ENCODE results near the gene YWHAG. TPM values are rescaled to one million over a fixed set of nuclear protein-coding genes. Genes with fewer than 3 reads are reported as not detected.
A peak's percentile ranks its signal among the peaks of the same experiment; 100 is the strongest.

Gene YWHAG
- total RNA-seq, 6 donors from 2014 or later: 51.3 to 114 (median 73.4) TPM

- Histone ChIP-seq H3K9me3 (no peaks in the 10 kb centered on the region), H3K4me1 (peaks cover 15 to 23% (median 22%) of the 10 kb centered on the region in 4 donors), H3K27me3 (peaks cover 0 to 28% (median 17%) of the 10 kb centered on the region in 4 donors), H3K27ac (no peak overlapping the region), H3K4me3 (no peak overlapping the region), H3K36me3 (no peaks in the 10 kb centered on the region)
- DNase-seq (no peak), ATAC-seq (ENCODE audit: low FRiP score in 2 of 2) (no peak)
- no peak for TF ChIP-seq EP300 (IDR thresholded peaks at IDR 0.05)
- no peak for TF ChIP-seq POLR2AphosphoS5 (IDR thresholded peaks at IDR 0.05)
- TF ChIP-seq POLR2A (IDR thresholded peaks at IDR 0.05): no peak
- no peak for TF ChIP-seq CTCF (IDR thresholded peaks at IDR 0.05)
- 53 to 61% methylated on average over 8 to 17 of the region's 17 CpGs for WGBS, 2 donors
Observed at GRCh38 chr7:76283254-76284159, 75.3 kb downstream of the YWHAG start.

GRCh38 chr7:76282344-76283253 lies 76.2 kb downstream of the YWHAG start:
- H3K36me3 ChIP-seq: no peaks in the 10 kb centered on the region
- no peaks in the 10 kb centered on the region for H3K9me3 ChIP-seq
- H3K27me3 ChIP-seq: peaks cover 0 to 28% (median 17%) of the 10 kb centered on the region in 4 donors
- no peak for TF ChIP-seq CTCF (IDR thresholded peaks at IDR 0.05)
- TF ChIP-seq POLR2AphosphoS5 (IDR thresholded peaks at IDR 0.05): no peak
- TF ChIP-seq POLR2A (IDR thresholded peaks at IDR 0.05): no peak
- no peak for TF ChIP-seq EP300 (IDR thresholded peaks at IDR 0.05)
- 0 to 7% methylated on average over 2 to 17 of the region's 98 CpGs for WGBS, 2 donors
- DNase-seq (peak in 1 of 2 donors; percentile 90), ATAC-seq (ENCODE audit: low FRiP score in 2 of 2) (peak in 1 of 2 donors; percentile 80)
- peaks cover 15 to 23% (median 22%) of the 10 kb centered on the region in 4 donors for H3K4me1 ChIP-seq
- peak overlapping the region in 3 of 4 donors; percentile 43 to 53 (median 53) for H3K4me3 ChIP-seq
- no peak overlapping the region for H3K27ac ChIP-seq

- ATAC-seq (ENCODE audit: low FRiP score in 2 of 2) (no peak), DNase-seq (no peak)
- WGBS, 2 donors: 4 to 7% methylated on average over 6 to 17 of the region's 36 CpGs
Observed at GRCh38 chr7:76281706-76282343, 77.0 kb downstream of the YWHAG start.

GRCh38 chr7:76281006-76281705 lies 77.6 kb downstream of the YWHAG start:
- WGBS, 2 donors: 9 to 10% methylated on average over 19 to 20 of the region's 63 CpGs
- H3K36me3 ChIP-seq: no peaks in the 10 kb centered on the region
- TF ChIP-seq EP300 (IDR thresholded peaks at IDR 0.05) (no peak), CTCF (IDR thresholded peaks at IDR 0.05) (no peak), POLR2A (IDR thresholded peaks at IDR 0.05) (no peak), POLR2AphosphoS5 (IDR thresholded peaks at IDR 0.05) (no peak)
- no peaks in the 10 kb centered on the region for H3K9me3 ChIP-seq
- H3K4me3 ChIP-seq: peak overlapping the region in 3 of 4 donors; percentile 43 to 53 (median 53)
- no peak overlapping the region for H3K27ac ChIP-seq
- H3K27me3 ChIP-seq: peaks cover 0 to 28% (median 17%) of the 10 kb centered on the region in 4 donors
- DNase-seq: peak in 1 of 2 donors; percentile 89
- H3K4me1 ChIP-seq: peaks cover 15 to 23% (median 22%) of the 10 kb centered on the region in 4 donors
- peak in 1 of 2 donors; percentile 51 for ATAC-seq (ENCODE audit: low FRiP score in 2 of 2)

More at GRCh38 chr7:76281706-76282343, 77.0 kb downstream of the YWHAG start:
- TF ChIP-seq POLR2A (IDR thresholded peaks at IDR 0.05) (no peak), EP300 (IDR thresholded peaks at IDR 0.05) (no peak)
- Histone ChIP-seq H3K36me3 (no peaks in the 10 kb centered on the region), H3K9me3 (no peaks in the 10 kb centered on the region), H3K4me1 (peaks cover 15 to 23% (median 22%) of the 10 kb centered on the region in 4 donors), H3K27me3 (peaks cover 0 to 28% (median 17%) of the 10 kb centered on the region in 4 donors), H3K27ac (no peak overlapping the region), H3K4me3 (peak overlapping the region in 3 of 4 donors; percentile 43 to 53 (median 53))
